Measurements from ENCODE around the gene TM2D1.
"Not testable (repeated sequence)": the region's sequence is repeated elsewhere in the genome, so short reads cannot be mapped to it uniquely, and the experiment has no call there.

Gene TM2D1

DNA sequence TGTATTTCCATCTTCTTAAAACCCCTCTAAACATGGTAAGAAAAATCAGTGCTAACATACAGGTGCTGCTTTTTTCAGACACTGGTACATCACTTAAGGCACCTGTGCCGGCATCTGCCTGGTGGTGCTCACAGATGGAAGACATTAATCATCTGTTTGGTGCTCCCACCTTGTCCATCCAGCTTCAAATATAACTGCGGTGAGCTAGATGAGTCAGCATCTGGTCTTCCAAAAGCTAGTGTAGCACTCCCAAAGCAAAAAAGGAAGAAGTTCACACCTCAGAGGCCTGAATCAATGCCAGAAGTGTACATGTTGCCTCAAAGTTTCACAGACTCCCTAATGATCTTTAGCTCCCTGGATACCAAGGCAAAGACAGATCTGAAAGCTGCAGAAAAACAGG lies 44.4 kb downstream of the TM2D1 start:
- peaks cover 7 to 31% (median 19%) of the 10 kb centered on the region in 5 donors for H3K36me3 ChIP-seq (ENCODE audit: control insufficient read depth in 5 of 5, insufficient read depth in 5 of 5, low read length in 5 of 5)
- no peak overlapping the region for H3K9ac ChIP-seq (ENCODE audit: low read length in 5 of 5)
- no peaks in the 10 kb centered on the region for H3K9me3 ChIP-seq (ENCODE audit: control insufficient read depth in 5 of 5, low read length in 5 of 5)
- no peak overlapping the region for H3K27ac ChIP-seq (ENCODE audit: low read depth, low read length)
- no peaks in the 10 kb centered on the region for H3K27me3 ChIP-seq (ENCODE audit: control insufficient read depth in 5 of 5, insufficient read depth in 4 of 5, low read length in 5 of 5)
- H3K4me1 ChIP-seq (ENCODE audit: control insufficient read depth in 5 of 5, insufficient read depth in 5 of 5, low read length in 5 of 5), result no peaks in the 10 kb centered on the region
- H3K4me3 ChIP-seq (ENCODE audit: low read depth in 1 of 5, low read length in 5 of 5), result no peak overlapping the region

DNA sequence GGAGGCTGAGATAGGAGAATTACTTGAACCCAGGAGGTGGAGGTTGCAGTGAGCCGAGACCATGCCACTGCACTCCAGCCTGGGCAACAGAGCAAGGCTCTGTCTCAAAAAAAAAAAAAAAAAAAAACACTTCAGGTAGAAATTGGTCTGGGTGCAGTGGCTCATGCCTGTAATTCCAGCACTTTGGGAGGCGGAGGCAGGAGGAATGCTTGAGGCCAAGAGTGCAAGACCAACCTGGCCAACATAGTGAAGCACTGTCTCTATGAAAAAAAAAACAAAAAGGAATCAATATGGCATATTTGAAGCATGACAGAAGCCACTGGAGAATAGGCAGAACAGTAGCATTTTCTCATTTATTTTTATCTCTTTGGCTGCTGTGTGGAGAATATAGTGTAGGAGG lies 48.1 kb downstream of the TM2D1 start:
- peaks cover 6 to 19% (median 14%) of the 10 kb centered on the region in 5 donors for H3K36me3 ChIP-seq (ENCODE audit: control insufficient read depth in 5 of 5, insufficient read depth in 5 of 5, low read length in 5 of 5)
- H3K9me3 ChIP-seq (ENCODE audit: control insufficient read depth in 5 of 5, low read length in 5 of 5); H3K4me3 ChIP-seq (ENCODE audit: low read depth in 1 of 5, low read length in 5 of 5); H3K4me1 ChIP-seq (ENCODE audit: control insufficient read depth in 5 of 5, insufficient read depth in 5 of 5, low read length in 5 of 5); H3K27me3 ChIP-seq (ENCODE audit: control insufficient read depth in 5 of 5, insufficient read depth in 4 of 5, low read length in 5 of 5); H3K27ac ChIP-seq (ENCODE audit: low read depth, low read length); H3K9ac ChIP-seq (ENCODE audit: low read length in 5 of 5): not testable (repeated sequence)

DNA sequence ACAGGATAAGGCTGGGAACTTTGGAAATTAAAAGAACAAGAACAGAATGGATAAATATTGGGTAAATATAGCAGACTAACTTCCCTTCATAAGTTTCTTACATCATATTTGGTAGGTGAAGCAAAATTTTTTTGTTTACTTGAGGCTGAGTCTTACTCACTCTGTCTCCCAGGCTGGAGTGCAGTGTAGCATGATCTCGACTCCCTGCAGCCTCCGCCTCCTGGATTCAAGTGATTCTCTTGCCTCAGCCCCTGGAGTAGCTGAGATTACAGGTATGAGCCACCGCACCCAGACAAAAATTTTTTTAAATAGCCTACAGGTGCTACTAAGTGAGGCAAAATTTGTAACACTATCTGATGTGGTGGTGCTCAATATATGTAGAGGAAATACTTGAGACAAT lies 50.7 kb downstream of the TM2D1 start:
- H3K9me3 ChIP-seq (ENCODE audit: control insufficient read depth in 5 of 5, low read length in 5 of 5), result no peaks in the 10 kb centered on the region
- peaks cover 0 to 5% (median 0%) of the 10 kb centered on the region in 5 donors for H3K4me1 ChIP-seq (ENCODE audit: control insufficient read depth in 5 of 5, insufficient read depth in 5 of 5, low read length in 5 of 5)
- peaks cover 0 to 6% (median 4%) of the 10 kb centered on the region in 5 donors for H3K36me3 ChIP-seq (ENCODE audit: control insufficient read depth in 5 of 5, insufficient read depth in 5 of 5, low read length in 5 of 5)
- no peak overlapping the region for H3K4me3 ChIP-seq (ENCODE audit: low read depth in 1 of 5, low read length in 5 of 5)
- no peaks in the 10 kb centered on the region for H3K27me3 ChIP-seq (ENCODE audit: control insufficient read depth in 5 of 5, insufficient read depth in 4 of 5, low read length in 5 of 5)
- H3K9ac ChIP-seq (ENCODE audit: low read length in 5 of 5), result no peak overlapping the region
- no peak overlapping the region for H3K27ac ChIP-seq (ENCODE audit: low read depth, low read length)

DNA sequence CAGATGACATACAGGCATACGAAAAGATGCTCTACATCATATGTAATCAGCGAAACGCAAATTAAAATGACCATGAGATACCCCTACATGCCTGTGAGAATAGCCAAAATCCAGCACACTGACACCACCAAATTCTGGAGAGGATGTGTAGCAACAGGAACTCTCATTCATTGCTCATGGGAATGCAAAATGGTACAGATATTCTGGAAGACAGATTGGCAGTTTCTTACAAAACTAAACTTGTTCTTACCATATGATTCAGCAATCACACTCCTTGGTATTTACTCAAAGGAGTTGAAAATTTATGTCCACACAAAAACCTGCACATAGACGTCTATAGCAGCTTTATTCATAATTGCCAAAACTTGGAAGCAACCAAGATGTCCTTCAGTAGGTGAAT lies 52.6 kb downstream of the TM2D1 start:
- H3K4me1 ChIP-seq (ENCODE audit: control insufficient read depth in 5 of 5, insufficient read depth in 5 of 5, low read length in 5 of 5), result peaks cover 0 to 5% (median 0%) of the 10 kb centered on the region in 5 donors
- no peak overlapping the region for H3K4me3 ChIP-seq (ENCODE audit: low read depth in 1 of 5, low read length in 5 of 5)
- no peak overlapping the region for H3K27ac ChIP-seq (ENCODE audit: low read depth, low read length)
- peaks cover 0 to 4% (median 0%) of the 10 kb centered on the region in 5 donors for H3K36me3 ChIP-seq (ENCODE audit: control insufficient read depth in 5 of 5, insufficient read depth in 5 of 5, low read length in 5 of 5)
- H3K9me3 ChIP-seq (ENCODE audit: control insufficient read depth in 5 of 5, low read length in 5 of 5), result no peaks in the 10 kb centered on the region
- H3K9ac ChIP-seq (ENCODE audit: low read length in 5 of 5), result no peak overlapping the region
- no peaks in the 10 kb centered on the region for H3K27me3 ChIP-seq (ENCODE audit: control insufficient read depth in 5 of 5, insufficient read depth in 4 of 5, low read length in 5 of 5)

DNA sequence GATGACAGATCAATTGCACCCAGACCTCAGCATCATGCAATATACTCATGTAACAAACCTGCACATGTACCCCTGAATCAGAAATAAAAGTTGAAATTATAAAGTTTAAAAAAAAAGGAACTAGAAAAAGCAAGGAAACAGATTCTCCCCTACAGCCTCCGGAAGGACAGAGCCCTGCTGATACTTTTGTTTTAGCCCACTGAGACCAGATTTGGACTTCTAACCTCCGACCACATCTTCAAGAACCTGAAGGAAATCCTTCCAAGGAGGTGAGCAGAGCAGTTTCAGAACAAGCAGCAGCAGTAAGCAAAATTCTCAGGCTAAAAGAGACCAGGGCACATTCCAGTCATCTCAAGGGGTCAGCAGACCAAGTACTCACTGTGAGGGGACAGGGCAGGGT lies 54.5 kb downstream of the TM2D1 start:
- no peaks in the 10 kb centered on the region for H3K27me3 ChIP-seq (ENCODE audit: control insufficient read depth in 5 of 5, insufficient read depth in 4 of 5, low read length in 5 of 5)
- peaks cover 0 to 4% (median 0%) of the 10 kb centered on the region in 5 donors for H3K36me3 ChIP-seq (ENCODE audit: control insufficient read depth in 5 of 5, insufficient read depth in 5 of 5, low read length in 5 of 5)
- no peak overlapping the region for H3K27ac ChIP-seq (ENCODE audit: low read depth, low read length)
- no peak overlapping the region for H3K9ac ChIP-seq (ENCODE audit: low read length in 5 of 5)
- no peaks in the 10 kb centered on the region for H3K9me3 ChIP-seq (ENCODE audit: control insufficient read depth in 5 of 5, low read length in 5 of 5)
- H3K4me1 ChIP-seq (ENCODE audit: control insufficient read depth in 5 of 5, insufficient read depth in 5 of 5, low read length in 5 of 5), result peaks cover 0 to 5% (median 0%) of the 10 kb centered on the region in 5 donors
- H3K4me3 ChIP-seq (ENCODE audit: low read depth in 1 of 5, low read length in 5 of 5), result no peak overlapping the region

DNA sequence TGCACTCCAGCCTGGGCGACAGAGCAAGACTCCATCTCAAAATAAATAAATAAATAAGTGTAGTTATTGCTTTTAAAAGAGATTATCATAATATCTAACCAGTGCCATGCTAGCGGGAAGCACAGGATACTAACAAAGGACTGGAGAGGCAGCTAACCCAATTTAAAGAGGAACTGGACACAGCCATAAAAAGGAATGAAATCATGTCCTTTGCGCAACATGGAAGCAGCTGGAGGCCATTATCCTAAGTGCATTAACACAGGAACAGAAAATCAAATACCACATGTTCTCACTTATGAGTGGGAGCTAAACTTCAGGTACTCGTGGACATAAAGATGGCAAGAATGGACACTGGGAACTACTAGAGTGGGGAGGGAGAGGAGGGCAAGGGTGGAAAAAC lies 54.9 kb downstream of the TM2D1 start:
- Histone ChIP-seq H3K27ac (ENCODE audit: low read depth, low read length) (no peak overlapping the region), H3K36me3 (ENCODE audit: control insufficient read depth in 5 of 5, insufficient read depth in 5 of 5, low read length in 5 of 5) (peaks cover 0 to 4% (median 0%) of the 10 kb centered on the region in 5 donors), H3K27me3 (ENCODE audit: control insufficient read depth in 5 of 5, insufficient read depth in 4 of 5, low read length in 5 of 5) (no peaks in the 10 kb centered on the region), H3K9ac (ENCODE audit: low read length in 5 of 5) (no peak overlapping the region), H3K4me3 (ENCODE audit: low read depth in 1 of 5, low read length in 5 of 5) (no peak overlapping the region), H3K4me1 (ENCODE audit: control insufficient read depth in 5 of 5, insufficient read depth in 5 of 5, low read length in 5 of 5) (peaks cover 0 to 5% (median 0%) of the 10 kb centered on the region in 5 donors), H3K9me3 (ENCODE audit: control insufficient read depth in 5 of 5, low read length in 5 of 5) (no peaks in the 10 kb centered on the region)

DNA sequence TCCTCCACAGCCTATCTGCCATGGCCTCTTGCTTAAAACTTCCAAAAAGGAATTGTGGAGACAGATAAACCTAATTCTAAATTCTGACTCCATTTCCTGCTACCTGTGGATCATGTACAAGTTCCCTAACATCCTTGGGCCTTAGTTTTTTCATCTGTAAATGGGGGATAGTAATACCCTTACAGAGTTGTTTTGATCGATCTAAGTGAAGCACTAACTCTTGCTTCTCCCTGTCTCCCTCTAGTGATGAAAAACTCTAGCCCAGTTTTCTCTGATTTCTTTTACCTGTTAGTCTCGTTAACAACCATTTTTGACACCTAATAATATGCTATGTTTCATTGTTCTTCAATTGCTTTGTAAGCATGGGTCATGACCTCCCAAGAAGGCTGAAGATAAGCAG lies 65.9 kb downstream of the TM2D1 start:
- Histone ChIP-seq H3K4me3 (ENCODE audit: low read depth in 1 of 5, low read length in 5 of 5) (no peak overlapping the region), H3K27ac (ENCODE audit: low read depth, low read length) (no peak overlapping the region), H3K27me3 (ENCODE audit: control insufficient read depth in 5 of 5, insufficient read depth in 4 of 5, low read length in 5 of 5) (no peaks in the 10 kb centered on the region), H3K4me1 (ENCODE audit: control insufficient read depth in 5 of 5, insufficient read depth in 5 of 5, low read length in 5 of 5) (no peaks in the 10 kb centered on the region), H3K9ac (ENCODE audit: low read length in 5 of 5) (no peak overlapping the region), H3K36me3 (ENCODE audit: control insufficient read depth in 5 of 5, insufficient read depth in 5 of 5, low read length in 5 of 5) (no peaks in the 10 kb centered on the region), H3K9me3 (ENCODE audit: control insufficient read depth in 5 of 5, low read length in 5 of 5) (no peaks in the 10 kb centered on the region)

DNA sequence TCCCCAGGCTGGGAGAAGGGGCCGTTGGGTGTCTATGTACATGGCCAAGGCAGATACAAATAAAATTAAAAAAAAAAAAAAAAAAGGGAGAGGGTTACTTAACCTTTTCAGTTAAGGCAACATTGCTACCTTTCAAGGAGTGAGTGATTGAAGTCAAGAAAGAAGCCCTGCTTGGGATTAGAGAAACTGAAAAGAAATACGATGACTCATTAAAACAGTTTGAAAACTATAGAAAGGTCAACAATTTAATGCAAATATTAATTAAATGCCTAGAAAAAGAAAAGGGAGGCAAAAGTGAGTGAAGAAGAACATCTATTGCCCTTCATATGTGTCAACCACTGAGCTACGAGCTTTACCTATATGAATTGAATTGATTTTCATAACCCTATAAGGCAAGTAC lies 69.5 kb downstream of the TM2D1 start:
- Histone ChIP-seq H3K4me3 (ENCODE audit: low read depth in 1 of 5, low read length in 5 of 5) (no peak overlapping the region), H3K4me1 (ENCODE audit: control insufficient read depth in 5 of 5, insufficient read depth in 5 of 5, low read length in 5 of 5) (no peaks in the 10 kb centered on the region), H3K36me3 (ENCODE audit: control insufficient read depth in 5 of 5, insufficient read depth in 5 of 5, low read length in 5 of 5) (no peaks in the 10 kb centered on the region), H3K9ac (ENCODE audit: low read length in 5 of 5) (no peak overlapping the region), H3K9me3 (ENCODE audit: control insufficient read depth in 5 of 5, low read length in 5 of 5) (no peaks in the 10 kb centered on the region), H3K27me3 (ENCODE audit: control insufficient read depth in 5 of 5, insufficient read depth in 4 of 5, low read length in 5 of 5) (no peaks in the 10 kb centered on the region), H3K27ac (ENCODE audit: low read depth, low read length) (no peak overlapping the region)

DNA sequence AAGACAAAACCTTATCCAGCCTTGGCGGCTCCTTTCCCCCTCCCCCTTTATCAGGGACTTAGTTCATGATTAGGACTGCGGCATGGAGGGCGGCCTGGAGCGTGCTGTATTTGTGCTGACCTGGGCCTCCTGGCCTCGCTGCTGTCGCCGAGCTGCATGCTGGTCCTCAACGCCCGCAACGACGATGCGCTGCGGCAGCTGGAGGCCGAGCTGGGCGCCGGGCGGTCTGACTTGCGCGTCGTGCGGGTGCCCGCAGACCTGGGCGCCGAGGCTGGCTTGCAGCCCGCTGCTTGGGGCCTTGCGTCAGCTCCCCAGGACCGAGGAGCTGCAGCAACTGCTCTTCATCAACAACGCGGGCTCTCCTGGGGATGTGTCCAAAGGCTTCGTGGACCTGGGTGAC lies 70.9 kb downstream of the TM2D1 start:
- Histone ChIP-seq H3K9me3 (ENCODE audit: control insufficient read depth in 5 of 5, low read length in 5 of 5) (no peaks in the 10 kb centered on the region), H3K4me3 (ENCODE audit: low read depth in 1 of 5, low read length in 5 of 5) (no peak overlapping the region), H3K27me3 (ENCODE audit: control insufficient read depth in 5 of 5, insufficient read depth in 4 of 5, low read length in 5 of 5) (no peaks in the 10 kb centered on the region), H3K36me3 (ENCODE audit: control insufficient read depth in 5 of 5, insufficient read depth in 5 of 5, low read length in 5 of 5) (no peaks in the 10 kb centered on the region), H3K27ac (ENCODE audit: low read depth, low read length) (no peak overlapping the region), H3K4me1 (ENCODE audit: control insufficient read depth in 5 of 5, insufficient read depth in 5 of 5, low read length in 5 of 5) (no peaks in the 10 kb centered on the region), H3K9ac (ENCODE audit: low read length in 5 of 5) (no peak overlapping the region)

DNA sequence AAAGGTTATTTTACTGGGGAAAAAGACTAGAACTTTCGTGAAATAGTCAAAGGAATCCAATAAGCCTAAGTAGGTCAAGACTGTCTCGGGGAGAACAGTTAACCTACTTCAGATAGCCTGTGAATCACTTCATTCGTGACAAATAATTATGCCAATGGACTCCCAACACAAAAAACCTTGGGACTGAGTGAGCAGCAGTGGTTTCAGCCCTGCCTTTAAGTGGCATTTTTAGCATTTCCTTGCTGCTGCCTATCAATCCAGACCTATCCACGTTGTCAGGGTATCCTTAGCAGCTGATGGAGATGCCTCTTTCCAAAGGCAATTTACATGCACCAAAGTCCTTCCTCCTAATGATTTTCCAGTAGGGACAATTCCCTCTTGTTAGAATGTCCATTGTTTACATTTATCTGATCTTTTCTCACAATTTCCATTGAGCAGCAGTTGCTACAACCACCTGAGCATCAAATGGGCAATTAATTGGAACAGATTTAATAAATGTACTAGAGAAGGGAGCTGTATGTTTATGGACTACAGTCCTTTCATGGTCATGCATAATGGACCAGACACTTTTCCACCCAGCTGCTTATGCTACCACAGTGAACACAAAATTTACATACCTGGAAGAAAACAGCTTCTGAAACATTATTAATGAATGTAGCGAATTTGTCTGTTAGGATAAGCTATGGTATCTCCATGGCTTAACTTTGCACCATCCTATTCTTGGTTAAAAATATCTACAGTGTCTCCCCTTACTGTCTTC lies 75.8 kb downstream of the TM2D1 start:
- no peak overlapping the region for H3K4me3 ChIP-seq (ENCODE audit: low read depth in 1 of 5, low read length in 5 of 5)
- no peaks in the 10 kb centered on the region for H3K9me3 ChIP-seq (ENCODE audit: control insufficient read depth in 5 of 5, low read length in 5 of 5)
- no peak overlapping the region for H3K9ac ChIP-seq (ENCODE audit: low read length in 5 of 5)
- H3K27me3 ChIP-seq (ENCODE audit: control insufficient read depth in 5 of 5, insufficient read depth in 4 of 5, low read length in 5 of 5), result no peaks in the 10 kb centered on the region
- no peaks in the 10 kb centered on the region for H3K36me3 ChIP-seq (ENCODE audit: control insufficient read depth in 5 of 5, insufficient read depth in 5 of 5, low read length in 5 of 5)
- no peaks in the 10 kb centered on the region for H3K4me1 ChIP-seq (ENCODE audit: control insufficient read depth in 5 of 5, insufficient read depth in 5 of 5, low read length in 5 of 5)
- H3K27ac ChIP-seq (ENCODE audit: low read depth, low read length), result no peak overlapping the region
